Suprapubic skin (tissue), 4 donors: Measurements from ENCODE around the gene MVD. TPM values are rescaled to one million over a fixed set of nuclear protein-coding genes. Genes with fewer than 3 reads are reported as not detected.

Experiments
- DNase-seq, 2 donors: peaks; one replicate each; pipeline ENCODE4 v3.0.0-alpha.2; 2019; ENCODE audit warnings: low spot score in 2 of 2
- H3K27ac ChIP-seq: fragments of 200-600 bp; sonication (generic); one replicate; pipeline ENCODE4 v1.5.1; 2019
- H3K27me3 ChIP-seq: fragments of 200-600 bp; sonication (generic); one replicate; pipeline ENCODE4 v1.5.1; 2019
- H3K36me3 ChIP-seq: fragments of 200-600 bp; sonication (generic); one replicate; pipeline ENCODE4 v1.5.1; 2019
- H3K4me1 ChIP-seq: fragments of 200-600 bp; sonication (generic); one replicate; pipeline ENCODE4 v1.5.1; 2019
- H3K4me3 ChIP-seq: fragments of 200-600 bp; sonication (generic); one replicate; pipeline ENCODE4 v1.5.1; 2019; ENCODE audit warnings: mild to moderate bottlenecking
- H3K9me3 ChIP-seq: fragments of 200-600 bp; sonication (generic); one replicate; pipeline ENCODE4 v1.5.1; 2019
- CTCF ChIP-seq, 2 donors: fragments of 200-600 bp in 1 of 2; fragments of 450-650 bp in 1 of 2; sonication (generic) in 1 of 2; IDR thresholded peaks; one replicate each; pipeline ENCODE4 v1.5.1; 2016 to 2019; ENCODE audit warnings: antibody characterized with exemption in 2 of 2, mild to moderate bottlenecking in 1 of 2, moderate library complexity in 1 of 2
- EP300 ChIP-seq: sonication (generic); formaldehyde crosslinking; IDR thresholded peaks from one replicate; pipeline ENCODE4 v1.6.1; 2017; ENCODE audit warnings: antibody characterized with exemption
- POLR2A ChIP-seq, 2 donors: fragments of 450-650 bp; IDR thresholded peaks; one replicate each; pipeline ENCODE4 v1.6.1; 2017; ENCODE audit warnings: antibody characterized with exemption in 2 of 2, mild to moderate bottlenecking in 2 of 2, moderate library complexity in 2 of 2
- POLR2AphosphoS5 ChIP-seq, 3 donors: sonication (generic); formaldehyde crosslinking; IDR thresholded peaks; one replicate each; pipeline ENCODE4 v1.6.1; 2017; ENCODE audit warnings: antibody characterized with exemption in 3 of 3
- WGBS: methylation state at CpG from one replicate; pipeline ENCODE4 v1.1.5; 2018; 5-methylcytosine and 5-hydroxymethylcytosine counted together
- total RNA-seq, 4 donors: library from RNA; depleted of rRNA; stranded (reverse); fragments of >200 nt; gene quantifications; one replicate each; pipeline ENCODE4 v1.1.0, GENCODE V29; 2016

Gene MVD
- total RNA-seq, 4 donors from 2014 or later, result 18.9 to 77.6 (median 44.7) TPM

GRCh38 chr16:88698646-88699045 lies 35.8 kb upstream of the MVD start:
- Histone ChIP-seq H3K36me3 (peaks cover 54% of the 10 kb centered on the region), H3K27me3 (no peaks in the 10 kb centered on the region), H3K27ac (no peak overlapping the region), H3K9me3 (no peaks in the 10 kb centered on the region), H3K4me1 (peaks cover 31% of the 10 kb centered on the region), H3K4me3 (no peak overlapping the region)
- 100% methylated on average over 2 of the region's 25 CpGs for WGBS
- TF ChIP-seq POLR2A (IDR thresholded peaks at IDR 0.05) (no peak), POLR2AphosphoS5 (IDR thresholded peaks at IDR 0.05) (no peak), EP300 (no peak), CTCF (IDR thresholded peaks at IDR 0.05) (no peak)
- no peak for DNase-seq

- H3K27ac ChIP-seq, result no peak overlapping the region
- DNase-seq, result no peak
- WGBS, result 79% methylated on average over 24 of the region's 37 CpGs
- no peaks in the 10 kb centered on the region for H3K27me3 ChIP-seq
- no peak overlapping the region for H3K4me3 ChIP-seq
- H3K9me3 ChIP-seq, result no peaks in the 10 kb centered on the region
- peaks cover 54% of the 10 kb centered on the region for H3K36me3 ChIP-seq
- H3K4me1 ChIP-seq, result peaks cover 26% of the 10 kb centered on the region
- no peak for TF ChIP-seq CTCF (IDR thresholded peaks at IDR 0.05)
- TF ChIP-seq EP300, result no peak
- TF ChIP-seq POLR2AphosphoS5 (IDR thresholded peaks at IDR 0.05), result no peak
Observed at GRCh38 chr16:88697831-88698615, 35.1 kb upstream of the MVD start.

- no peak overlapping the region for H3K27ac ChIP-seq
- no peaks in the 10 kb centered on the region for H3K27me3 ChIP-seq
- H3K36me3 ChIP-seq, result peaks cover 49% of the 10 kb centered on the region
- H3K9me3 ChIP-seq, result no peaks in the 10 kb centered on the region
- 88% methylated on average over 16 of the region's 47 CpGs for WGBS
- no peak for DNase-seq
- no peak for TF ChIP-seq CTCF (IDR thresholded peaks at IDR 0.05)
- no peak for TF ChIP-seq POLR2A (IDR thresholded peaks at IDR 0.05)
- no peak for TF ChIP-seq EP300
- TF ChIP-seq POLR2AphosphoS5 (IDR thresholded peaks at IDR 0.05), result no peak
- H3K4me3 ChIP-seq, result no peak overlapping the region
- peaks cover 21% of the 10 kb centered on the region for H3K4me1 ChIP-seq
Observed at GRCh38 chr16:88697116-88697830, 34.4 kb upstream of the MVD start.

GRCh38 chr16:88696441-88696840 lies 33.5 kb upstream of the MVD start:
- Histone ChIP-seq H3K36me3 (peaks cover 49% of the 10 kb centered on the region), H3K4me3 (no peak overlapping the region), H3K27ac (no peak overlapping the region), H3K9me3 (no peaks in the 10 kb centered on the region), H3K4me1 (peaks cover 17% of the 10 kb centered on the region), H3K27me3 (peaks cover 5% of the 10 kb centered on the region)
- TF ChIP-seq POLR2A (IDR thresholded peaks at IDR 0.05) (no peak), CTCF (IDR thresholded peaks at IDR 0.05) (no peak), POLR2AphosphoS5 (IDR thresholded peaks at IDR 0.05) (no peak), EP300 (no peak)
- DNase-seq, result no peak
- WGBS, result 90% methylated on average over 13 of the region's 14 CpGs

- no peak overlapping the region for H3K4me3 ChIP-seq
- H3K27ac ChIP-seq, result no peak overlapping the region
- H3K4me1 ChIP-seq, result peaks cover 16% of the 10 kb centered on the region
- DNase-seq, result no peak
- peaks cover 49% of the 10 kb centered on the region for H3K36me3 ChIP-seq
- 95% methylated on average over 5 of the region's 7 CpGs for WGBS
- no peak for TF ChIP-seq EP300
- no peak for TF ChIP-seq CTCF (IDR thresholded peaks at IDR 0.05)
- TF ChIP-seq POLR2AphosphoS5 (IDR thresholded peaks at IDR 0.05), result no peak
- no peak for TF ChIP-seq POLR2A (IDR thresholded peaks at IDR 0.05)
- H3K27me3 ChIP-seq, result peaks cover 10% of the 10 kb centered on the region
- no peaks in the 10 kb centered on the region for H3K9me3 ChIP-seq
Observed at GRCh38 chr16:88695753-88696152, 32.9 kb upstream of the MVD start.
